B cell (primary cell): Measurements from ENCODE around the gene INPP4A.

Experiments used
- CTCF ChIP-seq: fragments of 200-600 bp; IDR thresholded peaks from one replicate; pipeline ENCODE4 v1.8.0; 2022; ENCODE audit warnings: antibody characterized with exemption, mild to moderate bottlenecking
- EZH2 ChIP-seq: IDR thresholded peaks from 2 replicates; pipeline ENCODE4 v1.6.1; 2012; ENCODE audit warnings: borderline replicate concordance, low read depth, mild to moderate bottlenecking, moderate library complexity, low read length; ENCODE audit not compliant: insufficient read depth, poor library complexity, severe bottlenecking

DNA sequence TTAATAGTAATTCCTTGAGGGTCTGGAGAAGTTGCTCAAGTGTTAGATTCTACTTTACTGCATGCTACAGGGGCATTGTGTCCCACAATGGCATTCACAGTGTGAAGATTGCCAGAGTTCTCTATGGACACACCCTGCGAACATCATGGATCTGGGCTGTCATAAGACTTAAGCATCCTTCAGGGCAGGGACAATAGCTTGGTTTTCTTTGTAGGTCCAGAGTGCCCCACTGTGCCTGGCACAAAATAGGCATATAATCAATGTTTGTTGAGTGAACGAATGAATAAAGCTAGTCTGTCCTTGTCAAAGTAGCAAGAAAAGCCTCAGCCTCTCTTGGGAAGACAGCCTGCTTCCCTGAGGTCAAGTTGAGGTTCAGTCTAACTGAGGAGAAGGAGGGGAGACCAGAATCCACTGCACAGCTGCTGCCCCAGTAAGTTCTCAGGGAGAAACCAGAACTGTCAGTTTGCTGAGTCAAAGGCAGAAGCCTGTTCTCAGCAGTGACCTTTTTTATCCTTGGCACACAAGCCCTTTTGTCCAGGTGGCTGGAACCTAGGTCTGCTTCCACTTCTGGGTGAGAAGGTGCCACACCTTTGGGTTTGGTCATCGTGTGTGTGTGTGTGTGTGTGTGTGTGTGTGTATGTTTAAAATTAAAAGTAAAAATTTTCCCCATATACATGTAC lies 15.0 kb downstream of the INPP4A start:
- TF ChIP-seq CTCF = no peak
- no peak for TF ChIP-seq EZH2
